ENCODE data around the gene GAGE12F.
"Not testable (repeated sequence)": the region's sequence is repeated elsewhere in the genome, so short reads cannot be mapped to it uniquely, and the experiment has no call there.

GAGE12F gene, protein sequence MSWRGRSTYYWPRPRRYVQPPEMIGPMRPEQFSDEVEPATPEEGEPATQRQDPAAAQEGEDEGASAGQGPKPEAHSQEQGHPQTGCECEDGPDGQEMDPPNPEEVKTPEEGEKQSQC

DNA sequence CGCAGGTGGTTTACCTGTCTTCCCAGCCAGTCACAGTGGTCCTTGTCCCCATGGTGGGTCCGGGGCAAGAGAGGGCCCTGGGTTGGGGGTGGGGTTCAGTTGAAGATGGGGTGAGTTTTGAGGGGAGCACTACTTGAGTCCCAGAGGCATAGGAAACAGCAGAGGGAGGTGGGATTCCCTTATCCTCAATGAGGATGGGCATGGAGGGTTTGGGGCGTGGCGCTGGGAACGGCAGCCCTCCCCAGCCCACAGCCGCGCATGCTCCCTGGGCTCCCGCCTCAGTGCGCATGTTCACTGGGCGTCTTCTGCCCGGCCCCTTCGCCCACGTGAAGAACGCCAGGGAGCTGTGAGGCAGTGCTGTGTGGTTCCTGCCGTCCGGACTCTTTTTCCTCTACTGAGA lies at the start of gene GAGE12F:
TSS of gene GAGE12F (plus strand) at position 301 of the 400 bp plus-strand sequence. CDS start 1,155 bp downstream, outside the sequence.
- DNase-seq = not testable (repeated sequence)

- DNase-seq = not testable (repeated sequence)
These were observed 28.8 kb upstream of the GAGE12F start, which contains the start of gene GAGE12C for GRCh38 chrX:49531877-49532276. TSS of gene GAGE12C (plus strand) at chrX:49532177. CDS start at chrX:49533332, 1,155 bp downstream.

DNA sequence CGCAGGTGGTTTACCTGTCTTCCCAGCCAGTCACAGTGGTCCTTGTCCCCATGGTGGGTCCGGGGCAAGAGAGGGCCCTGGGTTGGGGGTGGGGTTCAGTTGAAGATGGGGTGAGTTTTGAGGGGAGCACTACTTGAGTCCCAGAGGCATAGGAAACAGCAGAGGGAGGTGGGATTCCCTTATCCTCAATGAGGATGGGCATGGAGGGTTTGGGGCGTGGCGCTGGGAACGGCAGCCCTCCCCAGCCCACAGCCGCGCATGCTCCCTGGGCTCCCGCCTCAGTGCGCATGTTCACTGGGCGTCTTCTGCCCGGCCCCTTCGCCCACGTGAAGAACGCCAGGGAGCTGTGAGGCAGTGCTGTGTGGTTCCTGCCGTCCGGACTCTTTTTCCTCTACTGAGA lies 19.2 kb upstream of the GAGE12F start, which contains the start of gene GAGE12D:
TSS of gene GAGE12D (plus strand) at position 301 of the 400 bp plus-strand sequence. CDS start 1,155 bp downstream, outside the sequence.
- not testable (repeated sequence) for DNase-seq

DNA sequence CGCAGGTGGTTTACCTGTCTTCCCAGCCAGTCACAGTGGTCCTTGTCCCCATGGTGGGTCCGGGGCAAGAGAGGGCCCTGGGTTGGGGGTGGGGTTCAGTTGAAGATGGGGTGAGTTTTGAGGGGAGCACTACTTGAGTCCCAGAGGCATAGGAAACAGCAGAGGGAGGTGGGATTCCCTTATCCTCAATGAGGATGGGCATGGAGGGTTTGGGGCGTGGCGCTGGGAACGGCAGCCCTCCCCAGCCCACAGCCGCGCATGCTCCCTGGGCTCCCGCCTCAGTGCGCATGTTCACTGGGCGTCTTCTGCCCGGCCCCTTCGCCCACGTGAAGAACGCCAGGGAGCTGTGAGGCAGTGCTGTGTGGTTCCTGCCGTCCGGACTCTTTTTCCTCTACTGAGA lies 9.7 kb upstream of the GAGE12F start, which contains the start of gene GAGE12E:
TSS of gene GAGE12E (plus strand) at position 301 of the 400 bp plus-strand sequence. CDS start 1,155 bp downstream, outside the sequence.
- DNase-seq = not testable (repeated sequence)

DNA sequence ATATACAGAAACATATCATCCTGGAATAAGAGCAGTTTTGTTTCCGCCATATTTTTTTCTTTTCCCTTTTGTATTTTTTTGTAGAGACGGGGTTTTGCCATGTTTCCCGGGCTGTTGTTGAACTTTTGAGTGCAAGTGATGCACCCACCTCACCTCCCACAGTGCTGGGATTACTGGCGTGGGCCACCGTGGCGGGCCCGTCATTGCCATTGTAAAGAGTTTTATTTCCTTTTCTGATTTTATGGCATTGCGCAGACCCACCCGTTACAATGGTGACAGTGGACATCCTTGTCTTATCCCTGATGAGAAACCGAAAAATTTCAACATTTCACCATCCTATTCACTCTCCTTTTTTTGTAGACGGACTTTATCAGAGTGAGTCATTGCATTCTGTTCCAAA lies 8.1 kb downstream of the GAGE12F start:
- not testable (repeated sequence) for DNase-seq

GRCh38 chrX:49569152-49569551 lies 8.5 kb downstream of the GAGE12F start:
- not testable (repeated sequence) for DNase-seq

GRCh38 chrX:49570100-49570499 lies 9.5 kb downstream of the GAGE12F start, which contains the start of gene GAGE12G:
TSS of gene GAGE12G (plus strand) at chrX:49570400. CDS start at chrX:49571555, 1,155 bp downstream.
- DNase-seq = not testable (repeated sequence)

DNA sequence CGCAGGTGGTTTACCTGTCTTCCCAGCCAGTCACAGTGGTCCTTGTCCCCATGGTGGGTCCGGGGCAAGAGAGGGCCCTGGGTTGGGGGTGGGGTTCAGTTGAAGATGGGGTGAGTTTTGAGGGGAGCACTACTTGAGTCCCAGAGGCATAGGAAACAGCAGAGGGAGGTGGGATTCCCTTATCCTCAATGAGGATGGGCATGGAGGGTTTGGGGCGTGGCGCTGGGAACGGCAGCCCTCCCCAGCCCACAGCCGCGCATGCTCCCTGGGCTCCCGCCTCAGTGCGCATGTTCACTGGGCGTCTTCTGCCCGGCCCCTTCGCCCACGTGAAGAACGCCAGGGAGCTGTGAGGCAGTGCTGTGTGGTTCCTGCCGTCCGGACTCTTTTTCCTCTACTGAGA lies 19.0 kb downstream of the GAGE12F start, which contains the start of gene GAGE12H:
TSS of gene GAGE12H (plus strand) at position 301 of the 400 bp plus-strand sequence. CDS start 1,155 bp downstream, outside the sequence.
- DNase-seq = not testable (repeated sequence)

GRCh38 chrX:49589196-49589595 lies 28.6 kb downstream of the GAGE12F start, which contains the start of gene GAGE2A:
TSS of gene GAGE2A (plus strand) at chrX:49589496. CDS start at chrX:49590651, 1,155 bp downstream.
- not testable (repeated sequence) for DNase-seq

DNA sequence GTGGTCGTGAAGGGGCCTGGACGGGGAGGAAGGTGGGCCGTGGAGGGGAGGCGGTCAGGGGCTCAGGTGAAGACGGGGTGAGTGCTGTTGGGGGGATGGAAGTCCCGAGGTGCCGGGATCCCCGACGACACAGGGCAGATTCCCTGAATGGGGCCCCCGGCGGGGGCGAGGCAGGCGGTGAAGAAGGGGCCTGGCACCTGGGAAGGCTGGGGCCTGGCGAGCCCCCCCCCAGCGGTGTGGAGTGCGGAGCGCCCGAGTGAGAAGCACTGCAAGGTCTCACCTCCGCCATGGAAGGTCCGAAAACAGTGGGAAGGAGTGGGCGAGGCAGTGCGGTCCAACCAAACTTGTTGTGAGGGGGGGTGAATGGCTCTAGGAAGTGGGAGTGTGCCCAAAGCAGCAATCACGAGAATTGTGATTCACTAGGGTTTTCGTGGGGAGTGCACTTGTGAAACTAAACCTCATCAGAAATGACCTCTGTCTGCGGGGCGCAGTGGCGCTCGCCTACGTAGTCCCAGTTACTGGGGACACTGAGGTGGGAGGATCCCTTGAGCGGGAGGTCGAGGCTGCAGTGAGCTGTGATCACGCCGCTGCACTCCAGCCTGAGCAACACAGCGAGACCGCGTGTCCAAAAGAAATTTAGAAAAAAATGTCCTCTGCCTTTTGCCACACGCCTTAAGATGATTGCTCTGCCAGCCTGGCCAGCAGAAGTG lies 29.3 kb downstream of the GAGE12F start:
- DNase-seq = not testable (repeated sequence)

- DNase-seq = not testable (repeated sequence)
These were observed 29.8 kb downstream of the GAGE12F start for GRCh38 chrX:49590488-49590887.

DNA sequence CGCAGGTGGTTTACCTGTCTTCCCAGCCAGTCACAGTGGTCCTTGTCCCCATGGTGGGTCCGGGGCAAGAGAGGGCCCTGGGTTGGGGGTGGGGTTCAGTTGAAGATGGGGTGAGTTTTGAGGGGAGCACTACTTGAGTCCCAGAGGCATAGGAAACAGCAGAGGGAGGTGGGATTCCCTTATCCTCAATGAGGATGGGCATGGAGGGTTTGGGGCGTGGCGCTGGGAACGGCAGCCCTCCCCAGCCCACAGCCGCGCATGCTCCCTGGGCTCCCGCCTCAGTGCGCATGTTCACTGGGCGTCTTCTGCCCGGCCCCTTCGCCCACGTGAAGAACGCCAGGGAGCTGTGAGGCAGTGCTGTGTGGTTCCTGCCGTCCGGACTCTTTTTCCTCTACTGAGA lies 38.1 kb downstream of the GAGE12F start, which contains the start of gene GAGE1:
TSS of gene GAGE1 (plus strand) at position 301 of the 400 bp plus-strand sequence. CDS start 1,155 bp downstream, outside the sequence.
- not testable (repeated sequence) for DNase-seq

GRCh38 chrX:49610718-49611310 lies 50.2 kb downstream of the GAGE12F start:
- DNase-seq = no peak
